Anterior cingulate cortex (tissue), 58 donors: Measurements from ENCODE around the gene KRT2.
"Not testable (repeated sequence)": the region's sequence is repeated elsewhere in the genome, so short reads cannot be mapped to it uniquely, and the experiment has no call there.

Experiments
- DNase-seq, 58 donors: peaks; one replicate each; lab custom pipeline; 2025; lab: John Stamatoyannopoulos, UW

The KRT2 gene

GRCh38 chr12:52686063-52686462 is 34.1 kb upstream of the KRT2 start:
- DNase-seq: no peak

GRCh38 chr12:52685406-52685890 is 33.4 kb upstream of the KRT2 start:
- DNase-seq: no peak

- no peak for DNase-seq
Measured at GRCh38 chr12:52684431-52684830, 32.4 kb upstream of the KRT2 start.

GRCh38 chr12:52683575-52684300 is 31.7 kb upstream of the KRT2 start:
- no peak for DNase-seq

GRCh38 chr12:52682938-52683574 is 31.0 kb upstream of the KRT2 start:
- DNase-seq: peak in 15 of 58 donors; percentile 3 to 72 (median 18)

- peak in 1 of 58 donors; percentile 4 for DNase-seq
Measured at GRCh38 chr12:52682381-52682660, 30.3 kb upstream of the KRT2 start.

- no peak for DNase-seq
Measured at GRCh38 chr12:52681526-52682380, 29.7 kb upstream of the KRT2 start.

- DNase-seq: no peak
Measured at GRCh38 chr12:52680363-52680762, 28.4 kb upstream of the KRT2 start, which contains the start of gene KRT1. KRT1 (minus strand) TSS chr12:52680407; CDS start chr12:52680348, 59 bp downstream.

- no peak for DNase-seq
Measured at GRCh38 chr12:52679875-52680274, 27.9 kb upstream of the KRT2 start.

- no peak for DNase-seq
Measured at GRCh38 chr12:52677671-52678070, 25.7 kb upstream of the KRT2 start.

- no peak for DNase-seq
Measured at GRCh38 chr12:52677126-52677525, 25.1 kb upstream of the KRT2 start.

GRCh38 chr12:52676163-52676562 is 24.2 kb upstream of the KRT2 start:
- DNase-seq: no peak

- DNase-seq: no peak
Measured at GRCh38 chr12:52675301-52675701, 23.3 kb upstream of the KRT2 start.

- no peak for DNase-seq
Measured at GRCh38 chr12:52674433-52674775, 22.4 kb upstream of the KRT2 start.

GRCh38 chr12:52673713-52674432 is 21.9 kb upstream of the KRT2 start:
- no peak for DNase-seq

- no peak for DNase-seq
Measured at GRCh38 chr12:52673217-52673616, 21.2 kb upstream of the KRT2 start.

- no peak for DNase-seq
Measured at GRCh38 chr12:52672321-52672933, 20.4 kb upstream of the KRT2 start.

- no peak for DNase-seq
Measured at GRCh38 chr12:52670961-52671360, 18.9 kb upstream of the KRT2 start.

- no peak for DNase-seq
Measured at GRCh38 chr12:52670506-52670905, 18.5 kb upstream of the KRT2 start.

- DNase-seq: not testable (repeated sequence)
Measured at GRCh38 chr12:52669941-52670340, 17.9 kb upstream of the KRT2 start.
